Natural killer cell (primary cell): ENCODE measurements around the gene ELP6. TPM values are rescaled to one million over a fixed set of nuclear protein-coding genes. Genes with fewer than 3 reads are reported as not detected.
A peak's percentile ranks its signal among the peaks of the same experiment; 100 is the strongest.

Experiments
- ATAC-seq, 3 donors: fragments of 150-1000 bp in 2 of 3; fragments of 200-7000 bp in 1 of 3; cut with Tn5 transposase; 1 replicate in 1 of 3; 2 replicates in 2 of 3; pipeline ENCODE4 v1.10.0; 2021; ENCODE audit warnings: mild to moderate bottlenecking in 2 of 3, moderate library complexity in 2 of 3
- DNase-seq, 2 donors: peaks; one replicate each; pipeline versions ENCODE4 v3.0.0 to v3.0.0-alpha.2; 2013 to 2021; ENCODE audit warnings: mixed read lengths in 1 of 2
- H3K27ac ChIP-seq: one replicate; pipeline ENCODE4 v1.5.1; 2013; ENCODE audit warnings: mild to moderate bottlenecking, low read length
- H3K27me3 ChIP-seq: one replicate; pipeline ENCODE4 v1.6.1; 2013; ENCODE audit warnings: low read length; ENCODE audit not compliant: control insufficient read depth, insufficient read depth
- H3K36me3 ChIP-seq: one replicate; pipeline ENCODE4 v1.6.1; 2013; ENCODE audit warnings: low read length; ENCODE audit not compliant: control insufficient read depth, insufficient read depth
- H3K4me1 ChIP-seq: one replicate; pipeline ENCODE4 v1.6.1; 2013; ENCODE audit warnings: low read length; ENCODE audit not compliant: control insufficient read depth, insufficient read depth
- H3K4me3 ChIP-seq: one replicate; pipeline ENCODE4 v1.5.1; 2013; ENCODE audit warnings: low read length
- H3K9me3 ChIP-seq: one replicate; pipeline ENCODE4 v1.6.1; 2013; ENCODE audit warnings: low read length; ENCODE audit not compliant: control insufficient read depth, insufficient read depth
- H3K27ac Mint-ChIP-seq, 2 donors: one replicate each; pipeline ENCODE4 v1.8.0; 2022; ENCODE audit warnings: mild to moderate bottlenecking in 2 of 2, mixed read lengths in 2 of 2, moderate library complexity in 1 of 2
- H3K27me3 Mint-ChIP-seq, 2 donors: one replicate each; pipeline ENCODE4 v1.8.0; 2022; ENCODE audit warnings: low read depth in 2 of 2, mixed read lengths in 2 of 2
- H3K36me3 Mint-ChIP-seq: one replicate; pipeline ENCODE4 v1.8.0; 2022; ENCODE audit warnings: mixed read lengths
- H3K4me1 Mint-ChIP-seq, 2 donors: one replicate each; pipeline ENCODE4 v1.8.0; 2022; ENCODE audit warnings: mixed read lengths in 2 of 2
- H3K4me3 Mint-ChIP-seq: one replicate; pipeline ENCODE4 v1.8.0; 2022; ENCODE audit warnings: mild to moderate bottlenecking, moderate library complexity, mixed read lengths
- H3K9me3 Mint-ChIP-seq, 2 donors: one replicate each; pipeline ENCODE4 v1.8.0; 2022; ENCODE audit warnings: mixed read lengths in 2 of 2
- CTCF ChIP-seq: fragments of 200-600 bp; IDR thresholded peaks from one replicate; pipeline ENCODE4 v1.8.0; 2022; ENCODE audit warnings: antibody characterized with exemption
- WGBS: methylation state at CpG from one replicate; pipeline ENCODE4 v1.1.7; 2013; ENCODE audit warnings: missing lambda C conversion rate; ENCODE audit not compliant: insufficient coverage; 5-methylcytosine and 5-hydroxymethylcytosine counted together
- intact Hi-C: fragments of 100-400 bp; cut with micrococcal nuclease; formaldehyde crosslinking; loops from one replicate; pipeline ENCODE4 v1.14.2; 2022
- total RNA-seq, 4 donors: library from RNA; stranded (reverse); fragments of 120-200 nt in 1 of 4; gene quantifications; one replicate each; pipeline versions ENCODE4 v1.2.3 to v1.2.4, GENCODE V29; 2013 to 2022

ELP6 gene
- total RNA-seq, 3 donors from 2014 or later (not counting 1 experiment from before 2014, with no cell fraction given): 18.1 to 37.4 (median 33.4) TPM

GRCh38 chr3:47522082-47522987 lies 8.8 kb upstream of the ELP6 start:
- 43% methylated on average over 15 of the region's 15 CpGs for WGBS
- peaks cover 0 to 8% of the 10 kb centered on the region in 2 donors for H3K4me1 Mint-ChIP-seq
- peak; percentile 89 for TF ChIP-seq CTCF
- Histone ChIP-seq H3K9me3 (no peaks in the 10 kb centered on the region), H3K4me3 (no peak overlapping the region), H3K27ac (no peak overlapping the region), H3K4me1 (peaks cover 6% of the 10 kb centered on the region), H3K27me3 (no peaks in the 10 kb centered on the region), H3K36me3 (no peaks in the 10 kb centered on the region)
- ATAC-seq (peak; percentile 85 to 99 (median 98)), DNase-seq (peak; percentile 57 to 87)
- H3K27me3 Mint-ChIP-seq: no peaks in the 10 kb centered on the region
- no peak overlapping the region for H3K4me3 Mint-ChIP-seq
- H3K9me3 Mint-ChIP-seq: no peaks in the 10 kb centered on the region
- no peaks in the 10 kb centered on the region for H3K36me3 Mint-ChIP-seq
- intact Hi-C loops: loop anchor here (1.0 to 5.0 kb wide), 3 partner anchors 267 to 470 kb away; no protein-coding TSS in a partner anchor
- no peak overlapping the region for H3K27ac Mint-ChIP-seq

- no peaks in the 10 kb centered on the region for H3K27me3 Mint-ChIP-seq
- intact Hi-C loops: loop anchor here (5.0 kb wide), 1 partner anchor 472 kb away; no protein-coding TSS in a partner anchor
- H3K27me3 ChIP-seq: no peaks in the 10 kb centered on the region
Observed at GRCh38 chr3:47520756-47521155, 7.2 kb upstream of the ELP6 start.

GRCh38 chr3:47517937-47518336 lies 4.4 kb upstream of the ELP6 start:
- peaks cover 0 to 13% of the 10 kb centered on the region in 2 donors for H3K4me1 Mint-ChIP-seq
- Histone ChIP-seq H3K4me1 (peaks cover 11% of the 10 kb centered on the region), H3K27ac (no peak overlapping the region), H3K9me3 (no peaks in the 10 kb centered on the region), H3K27me3 (no peaks in the 10 kb centered on the region), H3K4me3 (no peak overlapping the region), H3K36me3 (no peaks in the 10 kb centered on the region)
- H3K27me3 Mint-ChIP-seq: no peaks in the 10 kb centered on the region
- no peak for DNase-seq
- H3K27ac Mint-ChIP-seq: no peak overlapping the region
- intact Hi-C loops: no loop called here
- 100% methylated on average over 2 of the region's 2 CpGs for WGBS
- H3K36me3 Mint-ChIP-seq: no peaks in the 10 kb centered on the region
- TF ChIP-seq CTCF: no peak
- no peaks in the 10 kb centered on the region for H3K9me3 Mint-ChIP-seq
- ATAC-seq: no peak
- H3K4me3 Mint-ChIP-seq: no peak overlapping the region

More at GRCh38 chr3:47520756-47521155, 7.2 kb upstream of the ELP6 start:
- no peaks in the 10 kb centered on the region for H3K36me3 ChIP-seq
- H3K4me3 Mint-ChIP-seq: no peak overlapping the region
- DNase-seq: no peak
- H3K36me3 Mint-ChIP-seq: no peaks in the 10 kb centered on the region
- H3K27ac Mint-ChIP-seq: no peak overlapping the region
- peaks cover 0 to 8% of the 10 kb centered on the region in 2 donors for H3K4me1 Mint-ChIP-seq
- no peak overlapping the region for H3K4me3 ChIP-seq
- peaks cover 6% of the 10 kb centered on the region for H3K4me1 ChIP-seq
- no peak for ATAC-seq
- H3K9me3 ChIP-seq: no peaks in the 10 kb centered on the region
- TF ChIP-seq CTCF: no peak
- H3K9me3 Mint-ChIP-seq: no peaks in the 10 kb centered on the region
- H3K27ac ChIP-seq: no peak overlapping the region
